SK-N-SH (cell line): ENCODE measurements around the gene ABHD17B. TPM values are rescaled to one million over a fixed set of nuclear protein-coding genes. Genes with fewer than 3 reads are reported as not detected.

ENCODE experiments used
- CTCF ChIA-PET: fragments of 300-600, 350-600 bp; formaldehyde crosslinking; extraction: SDS; loops from one replicate; lab custom pipeline; 2021; lab: Yijun Ruan, JAX
- POLR2A ChIA-PET: fragments of 350-600 bp; sonication (Branson Sonifier 250); formaldehyde crosslinking; extraction: SDS; loops from one replicate; lab custom pipeline; 2020; ENCODE audit warnings: antibody characterized with exemption, inconsistent platforms; lab: Yijun Ruan, JAX
- DNase-seq: peaks from one replicate; pipeline ENCODE4 v3.0.0; 2012
- H2AFZ ChIP-seq: fragments of 200-600 bp; sonication (generic); 2 replicates; pipeline ENCODE4 v1.8.1; 2016; ENCODE audit warnings: antibody characterized with exemption, mild to moderate bottlenecking, low read depth
- H3F3A ChIP-seq: fragments of 200-600 bp; sonication (generic); replicated peaks from 2 replicates; pipeline ENCODE3; 2016; ENCODE audit warnings: antibody characterized with exemption, mild to moderate bottlenecking; ENCODE audit not compliant: insufficient read depth
- H3K27ac ChIP-seq, 2 experiments: fragments of 200-500 bp in 1 of 2; fragments of 200-600 bp in 1 of 2; sonication (Bioruptor generic) in 1 of 2; sonication (generic), shearing (Covaris generic) in 1 of 2; 2 replicates each; pipeline versions ENCODE4 v1.5.1 to v1.6.1; 2014 to 2016; ENCODE audit warnings: low read depth in 2 of 2, inconsistent platforms in 1 of 2, low read length in 1 of 2, mild to moderate bottlenecking in 1 of 2, mixed read lengths in 1 of 2
- H3K27me3 ChIP-seq: fragments of 200-600 bp; sonication (generic), shearing (Covaris generic); 2 replicates; pipeline ENCODE4 v1.6.1; 2016; ENCODE audit warnings: mixed run types; ENCODE audit not compliant: insufficient read depth
- H3K36me3 ChIP-seq, 2 experiments: fragments of 200-500 bp in 1 of 2; fragments of 200-600 bp in 1 of 2; sonication (Bioruptor generic) in 1 of 2; sonication (generic) in 1 of 2; replicated peaks in 1 of 2; 2 replicates each; pipeline versions ENCODE3 to v1.5.1; 2014 to 2016; ENCODE audit warnings: low read length in 1 of 2, mild to moderate bottlenecking in 1 of 2; ENCODE audit not compliant: insufficient read depth in 2 of 2, control insufficient read depth in 1 of 2
- H3K4me1 ChIP-seq, 2 experiments: fragments of 200-500 bp in 1 of 2; fragments of 200-600 bp in 1 of 2; sonication (Bioruptor generic) in 1 of 2; sonication (generic), shearing (Covaris generic) in 1 of 2; 2 replicates each; pipeline versions ENCODE4 v1.5.1 to v1.6.1; 2014 to 2016; ENCODE audit warnings: low read depth in 1 of 2, low read length in 1 of 2, mixed run types in 1 of 2; ENCODE audit not compliant: insufficient read depth in 2 of 2, control insufficient read depth in 1 of 2
- H3K4me2 ChIP-seq: fragments of 200-600 bp; sonication (generic), shearing (Covaris generic); 2 replicates; pipeline ENCODE4 v1.6.1; 2017; ENCODE audit warnings: mixed run types
- H3K4me3 ChIP-seq, 2 experiments: fragments of 200-500 bp in 1 of 2; fragments of 200-600 bp in 1 of 2; sonication (Bioruptor generic) in 1 of 2; sonication (generic), shearing (Covaris generic) in 1 of 2; 2 replicates each; pipeline versions ENCODE4 v1.5.1 to v1.8.1; 2014 to 2016; ENCODE audit warnings: low read depth in 2 of 2, inconsistent platforms in 1 of 2, low read length in 1 of 2, mild to moderate bottlenecking in 1 of 2, mixed read lengths in 1 of 2, moderate library complexity in 1 of 2
- H3K79me2 ChIP-seq: fragments of 200-600 bp; sonication (generic); 2 replicates; pipeline ENCODE4 v1.8.1; 2017; ENCODE audit warnings: mild to moderate bottlenecking; ENCODE audit not compliant: insufficient read depth
- H3K9ac ChIP-seq: fragments of 200-600 bp; sonication (generic); 2 replicates; pipeline ENCODE4 v1.6.1; 2017; ENCODE audit warnings: mixed run types
- H3K9me2 ChIP-seq: fragments of 200-600 bp; sonication (generic); 2 replicates; pipeline ENCODE4 v1.6.1; 2017; ENCODE audit warnings: mixed run types
- H3K9me3 ChIP-seq: fragments of 200-600 bp; sonication (generic); 2 replicates; pipeline ENCODE4 v1.6.1; 2017; ENCODE audit warnings: mixed run types, mild to moderate bottlenecking, moderate library complexity
- H4K20me1 ChIP-seq: fragments of 200-600 bp; sonication (generic); 2 replicates; pipeline ENCODE4 v1.6.1; 2017; ENCODE audit warnings: mild to moderate bottlenecking, mixed run types; ENCODE audit not compliant: insufficient read depth
- CHD2 ChIP-seq: fragments of 150-350 bp; IDR thresholded peaks from 2 replicates; pipeline ENCODE4 v1.6.1; 2018; ENCODE audit warnings: low read length; ENCODE audit not compliant: partially characterized antibody
- ELF1 ChIP-seq: IDR thresholded peaks from 2 replicates; pipeline ENCODE4 v1.4.0; 2012
- FOSL2 ChIP-seq: IDR thresholded peaks from 2 replicates; pipeline ENCODE4 v1.4.0; 2012; ENCODE audit warnings: low read depth, mild to moderate bottlenecking, moderate library complexity, borderline replicate concordance
- FOXM1 ChIP-seq: IDR thresholded peaks from 2 replicates; pipeline ENCODE4 v1.4.0; 2012; ENCODE audit warnings: low read depth, mild to moderate bottlenecking
- NFIC ChIP-seq: IDR thresholded peaks from 2 replicates; pipeline ENCODE4 v1.4.0; 2012; ENCODE audit warnings: borderline replicate concordance
- NRF1 ChIP-seq: IDR thresholded peaks from 2 replicates; pipeline ENCODE4 v1.6.1; 2012; ENCODE audit warnings: low read depth, mild to moderate bottlenecking, low read length
- POLR2AphosphoS5 ChIP-seq: IDR thresholded peaks from 2 replicates; pipeline ENCODE4 v1.6.1; 2012; ENCODE audit warnings: low read depth, low read length
- REST ChIP-seq: IDR thresholded peaks from 2 replicates; pipeline ENCODE4 v1.6.1; 2012; ENCODE audit warnings: mild to moderate bottlenecking, low read depth, low read length, moderate library complexity
- TAF1 ChIP-seq: IDR thresholded peaks from 2 replicates; pipeline ENCODE4 v1.6.1; 2012; ENCODE audit warnings: low read depth, mild to moderate bottlenecking, low read length, moderate library complexity, borderline replicate concordance
- TCF12 ChIP-seq: IDR thresholded peaks from 2 replicates; pipeline ENCODE4 v1.4.0; 2012
- TEAD4 ChIP-seq: IDR thresholded peaks from 2 replicates; pipeline ENCODE4 v1.4.0; 2012; ENCODE audit warnings: mild to moderate bottlenecking, borderline replicate concordance; ENCODE audit not compliant: insufficient read depth
- USF1 ChIP-seq: IDR thresholded peaks from 2 replicates; pipeline ENCODE4 v1.4.0; 2012; ENCODE audit warnings: low read depth, borderline replicate concordance
- YY1 ChIP-seq: IDR thresholded peaks from 2 replicates; pipeline ENCODE4 v1.4.0; 2012; ENCODE audit warnings: low read depth, mild to moderate bottlenecking
- ZBTB33 ChIP-seq: IDR thresholded peaks from 2 replicates; pipeline ENCODE4 v1.4.0; 2012; ENCODE audit warnings: low read depth, borderline replicate concordance
- WGBS: methylation state at CpG from one replicate; pipeline ENCODE4 v1.1.6; 2017; ENCODE audit warnings: low lambda C conversion rate; 5-methylcytosine and 5-hydroxymethylcytosine counted together
- polyA plus RNA-seq, 3 experiments: library from polyadenylated mRNA; depleted of rRNA; stranded (reverse); fragments of >200 nt; gene quantifications; 2 replicates each; pipeline ENCODE4 v1.2.3, GENCODE V29; 2012

ABHD17B gene
- polyA plus RNA-seq, 1 of the 3 experiments (the other 2 are of a cell fraction): 7.3 TPM

GRCh38 chr9:71854811-71855210 is 56.2 kb downstream of the ABHD17B start:
- H3K9ac ChIP-seq: no peak overlapping the region
- H3K27me3 ChIP-seq: no peaks in the 10 kb centered on the region
- H2AFZ ChIP-seq: no peak overlapping the region
- no peak overlapping the region for H3K4me2 ChIP-seq
- no peaks in the 10 kb centered on the region for H3F3A ChIP-seq
- H3K4me3 ChIP-seq: no peak overlapping the region
- DNase-seq: no peak
- WGBS: 57% methylated on average over 5 of the region's 5 CpGs
- TF ChIP-seq ZBTB33 (no peak), POLR2AphosphoS5 (no peak), FOXM1 (no peak), USF1 (no peak), REST (no peak), TAF1 (no peak), TCF12 (no peak), CHD2 (no peak), ELF1 (no peak), TEAD4 (no peak), NFIC (no peak), YY1 (no peak), FOSL2 (no peak), NRF1 (no peak)
- H3K9me2 ChIP-seq: no peaks in the 10 kb centered on the region
- H3K4me1 ChIP-seq: no peaks in the 10 kb centered on the region
- CTCF ChIA-PET: no interaction called here
- H4K20me1 ChIP-seq: no peaks in the 10 kb centered on the region
- no peak overlapping the region for H3K27ac ChIP-seq
- H3K79me2 ChIP-seq: no peaks in the 10 kb centered on the region
- peaks cover 0 to 4% of the 10 kb centered on the region in 2 experiments for H3K36me3 ChIP-seq
- H3K9me3 ChIP-seq: 0 out of 2 replicates have a peak, but pooled peaks cover 4% of the 10 kb centered on the region
- POLR2A ChIA-PET: no interaction called here
